ENCODE results near the gene MRPL50. TPM values are rescaled to one million over a fixed set of nuclear protein-coding genes. Genes with fewer than 3 reads are reported as not detected.

The MRPL50 gene
- total and polyA plus RNA-seq, 2 donors = 8.3 to 26.6 TPM

GRCh38 chr9:101432171-101432570, 33.8 kb upstream of the MRPL50 start:
- Histone ChIP-seq H3K27ac (ENCODE audit: low read depth) (no peak overlapping the region), H3K4me3 (ENCODE audit: low read depth, low read length) (no peak overlapping the region)
- DNase-seq (ENCODE audit: extremely low spot score) = no peak

DNA sequence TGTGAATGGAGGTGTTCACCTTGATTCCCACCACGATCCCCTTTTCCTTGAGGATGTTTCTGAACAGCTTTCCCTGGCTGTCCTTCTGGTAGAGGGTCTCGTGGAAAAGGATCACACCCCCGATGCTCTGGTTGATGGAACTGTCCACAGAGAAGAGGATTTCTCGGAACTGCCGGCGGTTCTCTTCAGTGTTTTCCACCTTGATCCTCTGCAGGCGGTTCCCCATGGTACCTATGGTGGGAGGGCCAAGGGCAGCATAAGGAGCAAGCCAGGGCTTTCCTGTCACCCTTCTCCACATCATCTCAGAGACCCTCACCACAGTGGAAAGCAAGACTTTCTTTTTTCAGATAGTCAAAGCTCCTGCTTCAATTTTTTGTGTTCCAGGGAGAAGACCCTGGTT, 31.3 kb upstream of the MRPL50 start:
- H3K27ac ChIP-seq (ENCODE audit: low read depth) = no peak overlapping the region
- H3K4me1 ChIP-seq (ENCODE audit: insufficient read depth) = no peaks in the 10 kb centered on the region
- no peak overlapping the region for H3K4me3 ChIP-seq (ENCODE audit: low read depth, low read length)
- WGBS = 90% methylated on average over 7 of the region's 7 CpGs
- no peak for DNase-seq (ENCODE audit: extremely low spot score)
- H3K36me3 ChIP-seq (ENCODE audit: insufficient read depth) = no peaks in the 10 kb centered on the region

More at GRCh38 chr9:101432171-101432570, 33.8 kb upstream of the MRPL50 start:
- Histone ChIP-seq H3K36me3 (ENCODE audit: insufficient read depth) (no peaks in the 10 kb centered on the region), H3K4me1 (ENCODE audit: insufficient read depth) (no peaks in the 10 kb centered on the region)

- H3K27ac ChIP-seq (ENCODE audit: low read depth) = no peak overlapping the region
- H3K4me1 ChIP-seq (ENCODE audit: insufficient read depth) = no peaks in the 10 kb centered on the region
- 78% methylated on average over 3 of the region's 3 CpGs for WGBS
- no peak for DNase-seq (ENCODE audit: extremely low spot score)
- H3K36me3 ChIP-seq (ENCODE audit: insufficient read depth) = no peaks in the 10 kb centered on the region
- no peak overlapping the region for H3K4me3 ChIP-seq (ENCODE audit: low read depth, low read length)
Measured at GRCh38 chr9:101428909-101429308, 30.5 kb upstream of the MRPL50 start.

GRCh38 chr9:101427957-101428655, 29.7 kb upstream of the MRPL50 start:
- Histone ChIP-seq H3K36me3 (ENCODE audit: insufficient read depth) (no peaks in the 10 kb centered on the region), H3K4me1 (ENCODE audit: insufficient read depth) (no peaks in the 10 kb centered on the region), H3K27ac (ENCODE audit: low read depth) (no peak overlapping the region), H3K4me3 (ENCODE audit: low read depth, low read length) (no peak overlapping the region)
- WGBS = 88% methylated on average over 3 of the region's 3 CpGs
- no peak for DNase-seq (ENCODE audit: extremely low spot score)

GRCh38 chr9:101427358-101427757, 28.9 kb upstream of the MRPL50 start:
- 90% methylated on average over 8 of the region's 8 CpGs for WGBS
- Histone ChIP-seq H3K4me1 (ENCODE audit: insufficient read depth) (no peaks in the 10 kb centered on the region), H3K4me3 (ENCODE audit: low read depth, low read length) (no peak overlapping the region), H3K27ac (ENCODE audit: low read depth) (no peak overlapping the region), H3K36me3 (ENCODE audit: insufficient read depth) (no peaks in the 10 kb centered on the region)
- DNase-seq (ENCODE audit: extremely low spot score) = no peak

- 91% methylated on average over 5 of the region's 5 CpGs for WGBS
- Histone ChIP-seq H3K36me3 (ENCODE audit: insufficient read depth) (no peaks in the 10 kb centered on the region), H3K4me3 (ENCODE audit: low read depth, low read length) (no peak overlapping the region), H3K27ac (ENCODE audit: low read depth) (no peak overlapping the region), H3K4me1 (ENCODE audit: insufficient read depth) (no peaks in the 10 kb centered on the region)
- DNase-seq (ENCODE audit: extremely low spot score) = no peak
Measured at GRCh38 chr9:101421653-101422065, 23.2 kb upstream of the MRPL50 start.

GRCh38 chr9:101419863-101420262, 21.4 kb upstream of the MRPL50 start:
- DNase-seq (ENCODE audit: extremely low spot score) = no peak
- H3K36me3 ChIP-seq (ENCODE audit: insufficient read depth) = no peaks in the 10 kb centered on the region
- no peaks in the 10 kb centered on the region for H3K4me1 ChIP-seq (ENCODE audit: insufficient read depth)
- no peak overlapping the region for H3K4me3 ChIP-seq (ENCODE audit: low read depth, low read length)
- no peak overlapping the region for H3K27ac ChIP-seq (ENCODE audit: low read depth)
- 81% methylated on average over 2 of the region's 2 CpGs for WGBS

DNA sequence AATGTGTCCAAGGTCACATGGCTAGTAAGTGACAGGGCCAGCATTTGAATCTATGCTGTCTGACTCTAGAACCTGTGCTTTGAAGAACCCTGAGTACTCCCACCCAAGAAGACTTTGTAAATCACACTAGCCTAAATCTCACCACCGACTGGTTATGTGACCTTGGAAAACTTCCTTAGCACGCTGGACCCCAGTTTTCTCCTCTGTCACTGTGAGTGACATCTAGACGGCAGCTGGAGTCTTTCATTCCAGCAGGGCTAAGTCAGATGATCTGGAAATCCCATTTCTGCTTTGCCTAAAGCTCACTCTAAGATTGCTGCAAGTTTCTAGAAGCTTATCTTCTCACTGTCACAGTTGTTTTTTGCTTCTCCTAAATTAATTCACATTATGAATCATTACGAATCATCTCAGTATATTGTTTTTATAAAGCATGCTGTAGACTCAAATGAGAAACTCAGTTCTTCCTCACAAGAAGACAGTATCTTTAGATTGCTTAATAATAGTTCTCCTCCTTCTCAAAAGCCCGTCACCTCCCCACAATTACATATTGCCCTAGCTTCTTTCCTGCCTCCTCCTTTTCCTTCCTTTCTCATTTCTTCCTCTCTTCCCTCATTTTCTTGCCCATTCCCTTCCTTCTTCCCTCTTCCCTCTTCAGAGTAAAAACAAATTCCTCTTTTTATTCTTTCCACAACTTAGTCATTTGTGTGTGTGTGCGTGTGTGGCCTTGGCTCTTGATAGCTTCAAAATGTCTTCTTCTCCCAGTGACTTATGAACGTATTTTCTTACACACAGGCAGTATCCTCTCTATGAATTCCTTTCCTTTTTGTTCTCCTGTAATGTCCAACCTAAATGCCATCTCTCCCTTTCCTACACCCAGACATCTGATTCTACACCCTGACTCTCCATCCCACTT, 20.4 kb upstream of the MRPL50 start:
- H3K4me3 ChIP-seq (ENCODE audit: low read depth, low read length) = no peak overlapping the region
- DNase-seq (ENCODE audit: extremely low spot score) = no peak
- 76% methylated on average over 7 of the region's 7 CpGs for WGBS
- no peaks in the 10 kb centered on the region for H3K36me3 ChIP-seq (ENCODE audit: insufficient read depth)
- H3K4me1 ChIP-seq (ENCODE audit: insufficient read depth) = no peaks in the 10 kb centered on the region
- H3K27ac ChIP-seq (ENCODE audit: low read depth) = no peak overlapping the region

DNA sequence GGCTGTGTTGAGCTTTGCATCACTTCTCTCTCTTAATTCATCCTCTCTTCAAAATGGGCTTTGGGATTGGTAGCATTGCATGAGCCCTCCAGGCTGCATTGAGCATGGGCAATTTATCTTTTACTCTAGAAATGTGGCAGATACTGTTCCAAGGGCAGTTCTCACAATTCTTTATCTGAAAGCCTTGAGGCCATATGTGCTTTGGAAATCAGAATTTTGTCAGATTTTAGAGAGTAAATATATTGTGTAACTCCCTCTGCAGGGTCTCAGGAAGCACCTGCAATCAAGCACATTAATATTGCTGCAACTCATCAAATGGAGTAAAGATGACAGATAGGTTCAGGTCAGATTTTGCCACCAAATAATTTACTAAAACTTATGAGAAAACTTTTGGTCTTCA, 19.6 kb upstream of the MRPL50 start:
- DNase-seq (ENCODE audit: extremely low spot score) = no peak
- H3K4me1 ChIP-seq (ENCODE audit: insufficient read depth) = no peaks in the 10 kb centered on the region
- H3K36me3 ChIP-seq (ENCODE audit: insufficient read depth) = no peaks in the 10 kb centered on the region
- H3K4me3 ChIP-seq (ENCODE audit: low read depth, low read length) = no peak overlapping the region
- no peak overlapping the region for H3K27ac ChIP-seq (ENCODE audit: low read depth)

- Histone ChIP-seq H3K4me3 (ENCODE audit: low read depth, low read length) (no peak overlapping the region), H3K36me3 (ENCODE audit: insufficient read depth) (no peaks in the 10 kb centered on the region), H3K4me1 (ENCODE audit: insufficient read depth) (no peaks in the 10 kb centered on the region), H3K27ac (ENCODE audit: low read depth) (no peak overlapping the region)
- no peak for DNase-seq (ENCODE audit: extremely low spot score)
Measured at GRCh38 chr9:101417389-101417788, 19.0 kb upstream of the MRPL50 start.

GRCh38 chr9:101415578-101415977, 17.2 kb upstream of the MRPL50 start:
- no peaks in the 10 kb centered on the region for H3K4me1 ChIP-seq (ENCODE audit: insufficient read depth)
- no peak for DNase-seq (ENCODE audit: extremely low spot score)
- no peak overlapping the region for H3K27ac ChIP-seq (ENCODE audit: low read depth)
- H3K4me3 ChIP-seq (ENCODE audit: low read depth, low read length) = no peak overlapping the region
- H3K36me3 ChIP-seq (ENCODE audit: insufficient read depth) = no peaks in the 10 kb centered on the region

DNA sequence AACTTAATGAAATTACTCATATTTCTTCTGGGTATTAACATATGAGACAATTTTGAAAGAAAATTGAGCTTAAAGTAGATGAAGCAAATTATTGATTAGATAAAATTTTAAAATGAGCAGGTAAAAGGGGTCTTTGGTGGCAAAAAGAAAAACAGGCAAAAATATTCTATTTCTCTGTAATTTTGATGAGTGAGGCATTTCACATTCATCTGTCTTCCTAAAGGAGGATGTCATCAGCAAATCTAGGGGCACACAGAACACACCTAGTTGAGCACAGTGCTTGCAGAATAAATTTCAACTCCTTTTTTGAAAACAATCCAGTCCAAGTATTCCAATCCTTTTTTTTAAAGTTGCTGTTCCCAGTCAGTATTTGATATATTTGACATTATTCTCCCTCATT, 16.4 kb upstream of the MRPL50 start:
- H3K27ac ChIP-seq (ENCODE audit: low read depth) = no peak overlapping the region
- no peaks in the 10 kb centered on the region for H3K36me3 ChIP-seq (ENCODE audit: insufficient read depth)
- H3K4me1 ChIP-seq (ENCODE audit: insufficient read depth) = no peaks in the 10 kb centered on the region
- no peak overlapping the region for H3K4me3 ChIP-seq (ENCODE audit: low read depth, low read length)
- DNase-seq (ENCODE audit: extremely low spot score) = no peak

GRCh38 chr9:101409079-101409477, 10.7 kb upstream of the MRPL50 start:
- Histone ChIP-seq H3K4me3 (ENCODE audit: low read depth, low read length) (no peak overlapping the region), H3K36me3 (ENCODE audit: insufficient read depth) (peaks cover 16% of the 10 kb centered on the region), H3K4me1 (ENCODE audit: insufficient read depth) (no peaks in the 10 kb centered on the region), H3K27ac (ENCODE audit: low read depth) (no peak overlapping the region)
- no peak for DNase-seq (ENCODE audit: extremely low spot score)
- 98% methylated on average over 4 of the region's 4 CpGs for WGBS

DNA sequence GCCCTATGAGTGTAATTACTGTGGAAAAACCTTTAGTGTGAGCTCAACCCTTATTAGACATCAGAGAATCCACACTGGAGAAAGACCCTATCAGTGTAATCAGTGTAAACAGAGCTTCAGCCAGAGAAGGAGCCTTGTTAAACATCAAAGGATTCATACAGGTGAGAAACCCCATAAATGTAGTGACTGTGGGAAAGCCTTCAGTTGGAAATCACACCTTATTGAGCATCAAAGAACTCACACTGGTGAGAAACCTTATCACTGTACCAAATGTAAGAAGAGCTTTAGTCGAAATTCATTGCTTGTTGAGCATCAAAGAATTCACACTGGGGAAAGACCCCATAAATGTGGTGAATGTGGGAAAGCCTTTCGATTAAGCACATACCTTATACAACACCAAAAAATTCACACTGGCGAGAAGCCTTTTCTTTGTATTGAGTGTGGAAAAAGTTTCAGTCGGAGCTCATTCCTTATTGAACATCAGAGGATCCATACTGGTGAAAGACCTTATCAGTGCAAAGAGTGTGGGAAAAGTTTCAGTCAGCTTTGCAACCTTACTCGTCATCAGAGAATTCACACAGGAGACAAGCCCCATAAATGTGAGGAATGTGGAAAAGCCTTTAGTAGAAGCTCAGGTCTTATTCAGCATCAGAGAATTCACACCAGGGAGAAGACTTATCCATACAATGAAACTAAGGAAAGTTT, 10.1 kb upstream of the MRPL50 start:
- H3K27ac ChIP-seq (ENCODE audit: low read depth) = no peak overlapping the region
- no peak for DNase-seq (ENCODE audit: extremely low spot score)
- H3K4me3 ChIP-seq (ENCODE audit: low read depth, low read length) = no peak overlapping the region
- H3K36me3 ChIP-seq (ENCODE audit: insufficient read depth) = peaks cover 18% of the 10 kb centered on the region
- WGBS = 98% methylated on average over 5 of the region's 5 CpGs
- H3K4me1 ChIP-seq (ENCODE audit: insufficient read depth) = no peaks in the 10 kb centered on the region
